ENCODE data around the gene PEX26.
A peak's percentile ranks its signal among the peaks of the same experiment; 100 is the strongest.

The PEX26 gene

GRCh38 chr22:18079706-18080233 lies 2.0 kb downstream of the PEX26 start:
- ATAC-seq (replicated peaks; ENCODE audit: extremely low read depth, poor library complexity, severe bottlenecking) (no peak), DNase-seq (ENCODE audit: low spot score in 2 of 2) (no peak)
- H3K36me3 Mint-ChIP-seq (ENCODE audit: insufficient read depth) = peaks cover 53% of the 10 kb centered on the region
- no peaks in the 10 kb centered on the region for H3K27me3 Mint-ChIP-seq
- no peaks in the 10 kb centered on the region for H3K9me3 Mint-ChIP-seq
- peaks cover 61% of the 10 kb centered on the region for H3K4me1 Mint-ChIP-seq
- no peak overlapping the region for H3K4me3 Mint-ChIP-seq
- H3K27ac Mint-ChIP-seq (ENCODE audit: low read depth) = peak overlapping the region; percentile 99

GRCh38 chr22:18081416-18081815 lies 3.6 kb downstream of the PEX26 start:
- Mint-ChIP-seq H3K4me1 (peaks cover 55% of the 10 kb centered on the region), H3K27ac (ENCODE audit: low read depth) (no peak overlapping the region), H3K4me3 (no peak overlapping the region), H3K36me3 (ENCODE audit: insufficient read depth) (peaks cover 66% of the 10 kb centered on the region), H3K27me3 (no peaks in the 10 kb centered on the region), H3K9me3 (no peaks in the 10 kb centered on the region)
- no peak for ATAC-seq (replicated peaks; ENCODE audit: extremely low read depth, poor library complexity, severe bottlenecking)
- no peak for DNase-seq (ENCODE audit: low spot score in 2 of 2)

GRCh38 chr22:18082467-18082866 lies 4.7 kb downstream of the PEX26 start:
- H3K27ac Mint-ChIP-seq (ENCODE audit: low read depth) = no peak overlapping the region
- no peaks in the 10 kb centered on the region for H3K9me3 Mint-ChIP-seq
- no peak overlapping the region for H3K4me3 Mint-ChIP-seq
- ATAC-seq (replicated peaks; ENCODE audit: extremely low read depth, poor library complexity, severe bottlenecking) = no peak
- H3K4me1 Mint-ChIP-seq = peaks cover 45% of the 10 kb centered on the region
- no peaks in the 10 kb centered on the region for H3K27me3 Mint-ChIP-seq
- peaks cover 71% of the 10 kb centered on the region for H3K36me3 Mint-ChIP-seq (ENCODE audit: insufficient read depth)
- DNase-seq (ENCODE audit: low spot score in 2 of 2) = no peak

GRCh38 chr22:18083406-18083805 lies 5.6 kb downstream of the PEX26 start:
- DNase-seq (ENCODE audit: low spot score in 2 of 2) = no peak
- no peak overlapping the region for H3K27ac Mint-ChIP-seq (ENCODE audit: low read depth)
- H3K4me1 Mint-ChIP-seq = peaks cover 38% of the 10 kb centered on the region
- H3K27me3 Mint-ChIP-seq = no peaks in the 10 kb centered on the region
- H3K4me3 Mint-ChIP-seq = no peak overlapping the region
- ATAC-seq (replicated peaks; ENCODE audit: extremely low read depth, poor library complexity, severe bottlenecking) = no peak
- peaks cover 72% of the 10 kb centered on the region for H3K36me3 Mint-ChIP-seq (ENCODE audit: insufficient read depth)
- H3K9me3 Mint-ChIP-seq = no peaks in the 10 kb centered on the region

- ATAC-seq (replicated peaks; ENCODE audit: extremely low read depth, poor library complexity, severe bottlenecking) (no peak), DNase-seq (ENCODE audit: low spot score in 2 of 2) (no peak)
- Mint-ChIP-seq H3K4me3 (no peak overlapping the region), H3K4me1 (peaks cover 22% of the 10 kb centered on the region), H3K9me3 (no peaks in the 10 kb centered on the region), H3K27me3 (no peaks in the 10 kb centered on the region), H3K27ac (ENCODE audit: low read depth) (no peak overlapping the region), H3K36me3 (ENCODE audit: insufficient read depth) (peaks cover 66% of the 10 kb centered on the region)
These were observed 7.4 kb downstream of the PEX26 start for GRCh38 chr22:18085188-18085587.

GRCh38 chr22:18087350-18087855 lies 9.6 kb downstream of the PEX26 start:
- H3K4me1 Mint-ChIP-seq = peaks cover 18% of the 10 kb centered on the region
- H3K36me3 Mint-ChIP-seq (ENCODE audit: insufficient read depth) = peaks cover 57% of the 10 kb centered on the region
- no peak overlapping the region for H3K27ac Mint-ChIP-seq (ENCODE audit: low read depth)
- no peak overlapping the region for H3K4me3 Mint-ChIP-seq
- no peaks in the 10 kb centered on the region for H3K9me3 Mint-ChIP-seq
- ATAC-seq (replicated peaks; ENCODE audit: extremely low read depth, poor library complexity, severe bottlenecking) (no peak), DNase-seq (ENCODE audit: low spot score in 2 of 2) (no peak)
- H3K27me3 Mint-ChIP-seq = no peaks in the 10 kb centered on the region

- H3K4me1 Mint-ChIP-seq = peaks cover 15% of the 10 kb centered on the region
- DNase-seq (ENCODE audit: low spot score in 2 of 2) = no peak
- H3K9me3 Mint-ChIP-seq = no peaks in the 10 kb centered on the region
- peaks cover 47% of the 10 kb centered on the region for H3K36me3 Mint-ChIP-seq (ENCODE audit: insufficient read depth)
- peak overlapping the region; percentile 6 for H3K27ac Mint-ChIP-seq (ENCODE audit: low read depth)
- H3K4me3 Mint-ChIP-seq = no peak overlapping the region
- H3K27me3 Mint-ChIP-seq = no peaks in the 10 kb centered on the region
- no peak for ATAC-seq (replicated peaks; ENCODE audit: extremely low read depth, poor library complexity, severe bottlenecking)
These were observed 11.2 kb downstream of the PEX26 start for GRCh38 chr22:18088825-18089568.

GRCh38 chr22:18090286-18090685 lies 12.5 kb downstream of the PEX26 start:
- H3K9me3 Mint-ChIP-seq = no peaks in the 10 kb centered on the region
- H3K36me3 Mint-ChIP-seq (ENCODE audit: insufficient read depth) = peaks cover 39% of the 10 kb centered on the region
- ATAC-seq (replicated peaks; ENCODE audit: extremely low read depth, poor library complexity, severe bottlenecking) (no peak), DNase-seq (ENCODE audit: low spot score in 2 of 2) (no peak)
- peak overlapping the region; percentile 99 for H3K27ac Mint-ChIP-seq (ENCODE audit: low read depth)
- H3K27me3 Mint-ChIP-seq = no peaks in the 10 kb centered on the region
- peaks cover 15% of the 10 kb centered on the region for H3K4me1 Mint-ChIP-seq
- H3K4me3 Mint-ChIP-seq = no peak overlapping the region

- ATAC-seq (replicated peaks; ENCODE audit: extremely low read depth, poor library complexity, severe bottlenecking) (peak; percentile 30), DNase-seq (ENCODE audit: low spot score in 2 of 2) (no peak)
- Mint-ChIP-seq H3K4me3 (peak overlapping the region; percentile 87), H3K36me3 (ENCODE audit: insufficient read depth) (peaks cover 33% of the 10 kb centered on the region), H3K27ac (ENCODE audit: low read depth) (peak overlapping the region; percentile 99), H3K4me1 (peaks cover 15% of the 10 kb centered on the region), H3K9me3 (no peaks in the 10 kb centered on the region), H3K27me3 (no peaks in the 10 kb centered on the region)
These were observed 13.7 kb downstream of the PEX26 start for GRCh38 chr22:18091478-18091877.

- peaks cover 20% of the 10 kb centered on the region for H3K4me1 Mint-ChIP-seq
- peak overlapping the region; percentile 99 for H3K27ac Mint-ChIP-seq (ENCODE audit: low read depth)
- H3K36me3 Mint-ChIP-seq (ENCODE audit: insufficient read depth) = peaks cover 30% of the 10 kb centered on the region
- peak in 1 of 2 donors; percentile 46 for DNase-seq (ENCODE audit: low spot score in 2 of 2)
- no peaks in the 10 kb centered on the region for H3K27me3 Mint-ChIP-seq
- ATAC-seq (replicated peaks; ENCODE audit: extremely low read depth, poor library complexity, severe bottlenecking) = peak; percentile 90
- H3K9me3 Mint-ChIP-seq = no peaks in the 10 kb centered on the region
- H3K4me3 Mint-ChIP-seq = peak overlapping the region; percentile 87
These were observed 14.2 kb downstream of the PEX26 start for GRCh38 chr22:18091916-18092526.

GRCh38 chr22:18093661-18094060 lies 15.9 kb downstream of the PEX26 start:
- H3K9me3 Mint-ChIP-seq = no peaks in the 10 kb centered on the region
- no peak for DNase-seq (ENCODE audit: low spot score in 2 of 2)
- peaks cover 20% of the 10 kb centered on the region for H3K4me1 Mint-ChIP-seq
- no peak for ATAC-seq (replicated peaks; ENCODE audit: extremely low read depth, poor library complexity, severe bottlenecking)
- no peak overlapping the region for H3K27ac Mint-ChIP-seq (ENCODE audit: low read depth)
- peaks cover 21% of the 10 kb centered on the region for H3K36me3 Mint-ChIP-seq (ENCODE audit: insufficient read depth)
- H3K27me3 Mint-ChIP-seq = no peaks in the 10 kb centered on the region
- H3K4me3 Mint-ChIP-seq = no peak overlapping the region

GRCh38 chr22:18095101-18095805 lies 17.5 kb downstream of the PEX26 start:
- Mint-ChIP-seq H3K4me3 (no peak overlapping the region), H3K27ac (ENCODE audit: low read depth) (no peak overlapping the region), H3K36me3 (ENCODE audit: insufficient read depth) (peaks cover 18% of the 10 kb centered on the region), H3K27me3 (no peaks in the 10 kb centered on the region), H3K9me3 (no peaks in the 10 kb centered on the region), H3K4me1 (peaks cover 20% of the 10 kb centered on the region)
- DNase-seq (ENCODE audit: low spot score in 2 of 2) (no peak), ATAC-seq (replicated peaks; ENCODE audit: extremely low read depth, poor library complexity, severe bottlenecking) (no peak)
